SU-DHL-6 (cell line): ENCODE data around the gene KLHL20.

Experiments used
- H2AFZ ChIP-seq: fragments of 200-600 bp; sonication (generic); 2 replicates; pipeline ENCODE4 v1.6.1; 2014; ENCODE audit warnings: low read depth, mild to moderate bottlenecking, moderate library complexity, mixed read lengths, antibody characterized with exemption, low read length; ENCODE audit not compliant: severe bottlenecking
- H3F3A ChIP-seq: fragments of 200-600 bp; shearing (Covaris generic); 2 replicates; pipeline ENCODE4 v1.6.0; 2016; ENCODE audit warnings: antibody characterized with exemption, mild to moderate bottlenecking; ENCODE audit not compliant: insufficient read depth
- H3K27ac ChIP-seq: fragments of 200-600 bp; sonication (generic); 2 replicates; pipeline ENCODE4 v1.5.1; 2016; ENCODE audit warnings: low read depth, mild to moderate bottlenecking, low read length, moderate library complexity, mixed read lengths
- H3K27me3 ChIP-seq: fragments of 200-600 bp; sonication (generic), shearing (Covaris generic); 2 replicates; pipeline ENCODE4 v1.6.0; 2014; ENCODE audit warnings: mild to moderate bottlenecking, low read length
- H3K36me3 ChIP-seq: fragments of 200-600 bp; sonication (generic); 2 replicates; pipeline ENCODE4 v1.6.1; 2014; ENCODE audit warnings: mild to moderate bottlenecking, low read length, mixed read lengths
- H3K4me2 ChIP-seq: fragments of 300-600, 200-600 bp; shearing (Covaris generic), sonication (generic); 2 replicates; pipeline ENCODE4 v1.6.0; 2014; ENCODE audit warnings: low read length, low read depth, mild to moderate bottlenecking; ENCODE audit not compliant: poor library complexity, severe bottlenecking
- H3K4me3 ChIP-seq: fragments of 200-600 bp; sonication (generic); 2 replicates; pipeline ENCODE4 v1.5.1; 2014; ENCODE audit warnings: antibody characterized with exemption, low read length, mild to moderate bottlenecking, mixed read lengths; ENCODE audit not compliant: insufficient read depth, poor library complexity, severe bottlenecking
- H3K79me2 ChIP-seq: fragments of 200-600 bp; sonication (generic); 2 replicates; pipeline ENCODE4 v1.6.1; 2014; ENCODE audit warnings: mild to moderate bottlenecking, low read length, moderate library complexity; ENCODE audit not compliant: insufficient read depth
- H3K9ac ChIP-seq: fragments of 200-600 bp; sonication (generic); 2 replicates; pipeline ENCODE4 v1.7.0; 2014; ENCODE audit warnings: mild to moderate bottlenecking, low read length
- H3K9me2 ChIP-seq: fragments of 200-600 bp; sonication (generic); replicated peaks from 2 replicates; pipeline ENCODE4 v1.6.1; 2014; ENCODE audit warnings: low read length; ENCODE audit not compliant: insufficient read depth
- H3K9me3 ChIP-seq: fragments of 200-600 bp; sonication (generic); 2 replicates; pipeline ENCODE4 v1.6.1; 2014; ENCODE audit warnings: low read length, mixed read lengths; ENCODE audit not compliant: insufficient read depth
- H4K20me1 ChIP-seq: fragments of 200-600 bp; sonication (generic); 2 replicates; pipeline ENCODE4 v1.6.1; 2014; ENCODE audit warnings: low read depth, mild to moderate bottlenecking, antibody characterized with exemption, low read length, moderate library complexity, mixed read lengths
- CTCF ChIP-seq: fragments of 200-600 bp; sonication (generic); IDR thresholded peaks from one replicate; pipeline ENCODE4 v1.5.1; 2017; ENCODE audit warnings: antibody characterized with exemption, mild to moderate bottlenecking, low read length, moderate library complexity; ENCODE audit not compliant: insufficient read depth, poor library complexity, severe bottlenecking
- EZH2phosphoT487 ChIP-seq: fragments of 200-600 bp; sonication (generic), shearing (Covaris generic); conservative IDR thresholded peaks from 2 replicates; pipeline ENCODE4 v1.6.1; 2018; ENCODE audit warnings: mild to moderate bottlenecking, antibody characterized with exemption, low read length, moderate library complexity, mixed read lengths

KLHL20 gene

GRCh38 chr1:173749137-173749536 lies 34.4 kb downstream of the KLHL20 start:
- no peaks in the 10 kb centered on the region for H3K9me3 ChIP-seq

DNA sequence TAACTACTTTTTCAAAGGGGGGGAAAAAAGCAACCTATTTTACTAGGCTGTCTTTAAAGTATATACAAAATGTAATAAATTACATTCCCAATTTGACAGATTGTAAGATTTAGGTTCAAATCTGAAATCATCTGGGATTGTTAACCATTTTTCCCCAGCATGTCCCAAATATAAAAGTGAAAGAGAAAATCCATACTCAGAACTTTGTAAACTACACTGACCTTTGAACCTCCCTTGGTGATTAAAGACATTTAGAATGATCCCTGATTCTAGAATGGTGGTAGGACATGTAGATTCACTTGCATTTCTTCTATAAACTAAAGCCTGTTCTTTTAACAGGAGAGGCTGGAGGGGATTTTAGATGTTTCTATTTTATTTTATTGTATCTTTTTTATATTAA lies 39.0 kb downstream of the KLHL20 start:
- TF ChIP-seq CTCF, result no peak
- no peak for TF ChIP-seq EZH2phosphoT487
- Histone ChIP-seq H3K36me3 (peaks cover 35% of the 10 kb centered on the region), H3K9me2 (no peaks in the 10 kb centered on the region), H4K20me1 (no peaks in the 10 kb centered on the region), H3K27me3 (no peaks in the 10 kb centered on the region), H3K9me3 (no peaks in the 10 kb centered on the region), H3K79me2 (peaks cover 8% of the 10 kb centered on the region; the same call in 1 of the 2 replicates), H2AFZ (no peak overlapping the region), H3K9ac (no peak overlapping the region), H3K4me3 (no peak overlapping the region), H3K4me2 (no peak overlapping the region), H3K27ac (no peak overlapping the region), H3F3A (no peaks in the 10 kb centered on the region)

More at GRCh38 chr1:173749137-173749536, 34.4 kb downstream of the KLHL20 start:
- Histone ChIP-seq H3K36me3 (peaks cover 31% of the 10 kb centered on the region; the same call in 1 of the 2 replicates), H3F3A (no peaks in the 10 kb centered on the region), H4K20me1 (no peaks in the 10 kb centered on the region; the same call in 1 of the 2 replicates), H2AFZ (no peak overlapping the region), H3K9ac (no peak overlapping the region), H3K9me2 (no peaks in the 10 kb centered on the region), H3K4me3 (no peak overlapping the region), H3K27ac (no peak overlapping the region), H3K79me2 (peaks cover 47% of the 10 kb centered on the region), H3K27me3 (no peaks in the 10 kb centered on the region), H3K4me2 (no peak overlapping the region)
- TF ChIP-seq CTCF (no peak), EZH2phosphoT487 (no peak)

GRCh38 chr1:173757666-173758065 lies 42.9 kb downstream of the KLHL20 start:
- Histone ChIP-seq H3K9ac (no peak overlapping the region), H3K9me2 (no peaks in the 10 kb centered on the region), H3F3A (no peaks in the 10 kb centered on the region), H3K4me3 (no peak overlapping the region), H4K20me1 (no peaks in the 10 kb centered on the region), H3K4me2 (no peak overlapping the region), H3K27me3 (no peaks in the 10 kb centered on the region), H3K27ac (no peak overlapping the region), H3K36me3 (peaks cover 32% of the 10 kb centered on the region), H3K79me2 (no peaks in the 10 kb centered on the region), H2AFZ (no peak overlapping the region), H3K9me3 (no peaks in the 10 kb centered on the region)
- TF ChIP-seq EZH2phosphoT487 (no peak), CTCF (no peak)

DNA sequence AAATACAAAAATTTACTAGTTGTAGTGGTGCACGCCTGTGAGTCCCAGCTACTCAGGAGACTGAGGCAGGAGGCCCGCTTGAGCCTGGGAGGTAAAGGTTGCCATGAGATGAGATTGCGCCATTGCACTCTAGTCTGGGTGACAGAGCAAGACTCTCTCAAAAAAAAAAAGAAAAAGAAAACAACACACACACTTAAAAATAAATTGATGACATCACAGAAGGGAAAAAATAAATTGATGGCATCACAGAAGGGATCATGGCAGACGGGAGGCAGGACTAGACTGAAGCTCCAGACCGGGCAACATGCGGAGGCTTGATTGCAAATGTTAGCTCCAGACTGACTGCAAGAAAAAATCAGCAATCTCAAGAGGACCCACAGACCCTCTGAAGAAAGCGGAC lies 43.3 kb downstream of the KLHL20 start:
- H4K20me1 ChIP-seq, result no peaks in the 10 kb centered on the region
- no peak overlapping the region for H2AFZ ChIP-seq
- no peaks in the 10 kb centered on the region for H3K9me2 ChIP-seq
- peaks cover 30% of the 10 kb centered on the region for H3K36me3 ChIP-seq
- H3K27ac ChIP-seq, result no peak overlapping the region
- no peak overlapping the region for H3K4me3 ChIP-seq
- H3K9me3 ChIP-seq, result no peaks in the 10 kb centered on the region
- no peak overlapping the region for H3K9ac ChIP-seq
- no peak overlapping the region for H3K4me2 ChIP-seq
- H3K27me3 ChIP-seq, result no peaks in the 10 kb centered on the region
- no peaks in the 10 kb centered on the region for H3F3A ChIP-seq
- no peaks in the 10 kb centered on the region for H3K79me2 ChIP-seq
- TF ChIP-seq EZH2phosphoT487 (no peak), CTCF (no peak)
